ENCODE data around the gene IFNL3.
"Not testable (repeated sequence)": the region's sequence is repeated elsewhere in the genome, so short reads cannot be mapped to it uniquely, and the experiment has no call there.

GRCh38 chr19:39244410-39245100 lies at the start of gene IFNL3:
- TF ChIP-seq, protein P1, sequence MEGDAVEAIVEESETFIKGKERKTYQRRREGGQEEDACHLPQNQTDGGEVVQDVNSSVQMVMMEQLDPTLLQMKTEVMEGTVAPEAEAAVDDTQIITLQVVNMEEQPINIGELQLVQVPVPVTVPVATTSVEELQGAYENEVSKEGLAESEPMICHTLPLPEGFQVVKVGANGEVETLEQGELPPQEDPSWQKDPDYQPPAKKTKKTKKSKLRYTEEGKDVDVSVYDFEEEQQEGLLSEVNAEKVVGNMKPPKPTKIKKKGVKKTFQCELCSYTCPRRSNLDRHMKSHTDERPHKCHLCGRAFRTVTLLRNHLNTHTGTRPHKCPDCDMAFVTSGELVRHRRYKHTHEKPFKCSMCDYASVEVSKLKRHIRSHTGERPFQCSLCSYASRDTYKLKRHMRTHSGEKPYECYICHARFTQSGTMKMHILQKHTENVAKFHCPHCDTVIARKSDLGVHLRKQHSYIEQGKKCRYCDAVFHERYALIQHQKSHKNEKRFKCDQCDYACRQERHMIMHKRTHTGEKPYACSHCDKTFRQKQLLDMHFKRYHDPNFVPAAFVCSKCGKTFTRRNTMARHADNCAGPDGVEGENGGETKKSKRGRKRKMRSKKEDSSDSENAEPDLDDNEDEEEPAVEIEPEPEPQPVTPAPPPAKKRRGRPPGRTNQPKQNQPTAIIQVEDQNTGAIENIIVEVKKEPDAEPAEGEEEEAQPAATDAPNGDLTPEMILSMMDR (IDR thresholded peaks at IDR 0.05): not testable (repeated sequence)
- not testable (repeated sequence) for TF ChIP-seq ZFX (IDR thresholded peaks at IDR 0.05; ENCODE audit: borderline replicate concordance)

All from 22Rv1 (cell line).